HEK293 (cell line): ENCODE data around the gene SYNPO2.

ENCODE experiments used
- CTCF ChIA-PET: fragments of 350-600 bp; formaldehyde crosslinking; extraction: SDS; loops from one replicate; lab custom pipeline; 2021; ENCODE audit warnings: antibody characterized with exemption; lab: Yijun Ruan, JAX
- POLR2A ChIA-PET: fragments of 300-600 bp; formaldehyde crosslinking; extraction: SDS; loops from one replicate; lab custom pipeline; 2020; ENCODE audit warnings: antibody characterized with exemption, inconsistent platforms; lab: Yijun Ruan, JAX
- H3K27ac ChIP-seq: fragments of 200-500 bp; sonication (Bioruptor generic); 2 replicates; pipeline ENCODE4 v1.5.1; 2014; ENCODE audit warnings: low read depth, low read length, control low read depth, inconsistent platforms; ENCODE audit errors: extremely low read depth
- H3K36me3 ChIP-seq, 2 experiments: fragments of 200-500 bp in 1 of 2; sonication (Bioruptor generic) in 1 of 2; 1 replicate in 1 of 2; 2 replicates in 1 of 2; pipeline ENCODE4 v1.5.1; 2014 to 2017; ENCODE audit warnings: inconsistent platforms in 2 of 2, low read length in 2 of 2; ENCODE audit not compliant: control insufficient read depth in 2 of 2, insufficient read depth in 1 of 2
- H3K4me1 ChIP-seq: fragments of 200-500 bp; sonication (Bioruptor generic); 2 replicates; pipeline ENCODE4 v1.5.1; 2014; ENCODE audit warnings: mild to moderate bottlenecking, low read length, inconsistent platforms; ENCODE audit not compliant: control insufficient read depth, insufficient read depth
- H3K4me3 ChIP-seq: 2 replicates; pipeline ENCODE4 v1.5.1; 2011; ENCODE audit warnings: low read depth, mild to moderate bottlenecking, control low read depth, low read length, moderate library complexity
- H3K9me3 ChIP-seq: fragments of 200-500 bp; sonication (Bioruptor generic); 2 replicates; pipeline ENCODE4 v1.5.1; 2014; ENCODE audit warnings: low read depth, low read length, inconsistent platforms; ENCODE audit not compliant: control insufficient read depth, insufficient read depth
- FEZF1 ChIP-seq: fragments of 450-650 bp; formaldehyde crosslinking; IDR thresholded peaks from 2 replicates; pipeline ENCODE4 v1.5.1; 2016; ENCODE audit warnings: missing biosample characterization, missing genetic modification characterization
- KLF10 ChIP-seq: fragments of 450-650 bp; IDR thresholded peaks from 2 replicates; pipeline ENCODE4 v1.5.1; 2018; ENCODE audit warnings: missing biosample characterization, mild to moderate bottlenecking, missing genetic modification characterization
- KLF17 ChIP-seq: fragments of 450-650 bp; formaldehyde crosslinking; IDR thresholded peaks from 2 replicates; pipeline ENCODE4 v1.5.1; 2016; ENCODE audit warnings: missing biosample characterization, missing genetic modification characterization
- PRDM1 ChIP-seq: fragments of 450-650 bp; formaldehyde crosslinking; IDR thresholded peaks from 2 replicates; pipeline ENCODE4; 2016; ENCODE audit warnings: missing biosample characterization, missing genetic modification characterization
- PRDM2 ChIP-seq: fragments of 450-650 bp; formaldehyde crosslinking; IDR thresholded peaks from 2 replicates; pipeline ENCODE4 v1.5.1; 2016; ENCODE audit warnings: missing biosample characterization, missing genetic modification characterization, borderline replicate concordance
- ZFHX2 ChIP-seq: fragments of 450-650 bp; formaldehyde crosslinking; conservative IDR thresholded peaks from 2 replicates; pipeline ENCODE4 v1.5.1; 2016; ENCODE audit warnings: missing biosample characterization, missing genetic modification characterization
- ZFP69B ChIP-seq: fragments of 450-650 bp; formaldehyde crosslinking; IDR thresholded peaks from 2 replicates; pipeline ENCODE4 v1.5.1; 2016; ENCODE audit warnings: missing biosample characterization, missing genetic modification characterization
- ZNF24 ChIP-seq: fragments of 450-650 bp; formaldehyde crosslinking; IDR thresholded peaks from 2 replicates; pipeline ENCODE4 v1.5.1; 2016; ENCODE audit warnings: missing biosample characterization, missing genetic modification characterization
- ZNF248 ChIP-seq: fragments of 450-650 bp; formaldehyde crosslinking; IDR thresholded peaks from 2 replicates; pipeline ENCODE4 v1.5.1; 2017; ENCODE audit warnings: missing biosample characterization, missing genetic modification characterization
- ZNF366 ChIP-seq: fragments of 450-650 bp; formaldehyde crosslinking; conservative IDR thresholded peaks from 2 replicates; pipeline ENCODE4 v1.5.1; 2016; ENCODE audit warnings: missing biosample characterization, missing genetic modification characterization
- ZNF518A ChIP-seq: fragments of 450-650 bp; formaldehyde crosslinking; conservative IDR thresholded peaks from 2 replicates; pipeline ENCODE4 v1.5.1; 2016; ENCODE audit warnings: low read depth, missing biosample characterization, missing genetic modification characterization
- ZNF629 ChIP-seq: fragments of 450-650 bp; formaldehyde crosslinking; IDR thresholded peaks from 2 replicates; pipeline ENCODE4 v1.5.1; 2017; ENCODE audit warnings: missing biosample characterization, missing genetic modification characterization
- ZNF660 ChIP-seq: fragments of 450-650 bp; IDR thresholded peaks from 2 replicates; pipeline ENCODE4 v1.5.1; 2018; ENCODE audit warnings: missing biosample characterization, mild to moderate bottlenecking, missing genetic modification characterization
- ZNF747 ChIP-seq: fragments of 450-650 bp; formaldehyde crosslinking; IDR thresholded peaks from 2 replicates; pipeline ENCODE4 v1.5.1; 2016; ENCODE audit warnings: missing biosample characterization, missing genetic modification characterization
- ZSCAN16 ChIP-seq: fragments of 450-650 bp; formaldehyde crosslinking; IDR thresholded peaks from 2 replicates; pipeline ENCODE4 v1.5.1; 2016; ENCODE audit warnings: missing biosample characterization, missing genetic modification characterization
- ZSCAN4 ChIP-seq: fragments of 450-650 bp; formaldehyde crosslinking; IDR thresholded peaks from 2 replicates; pipeline ENCODE4 v1.5.1; 2017; ENCODE audit warnings: missing biosample characterization, missing genetic modification characterization
- TF ChIP-seq, protein P1 (sequence below): fragments of 450-650 bp; formaldehyde crosslinking; IDR thresholded peaks from 2 replicates; pipeline ENCODE4 v1.5.1; 2016; ENCODE audit warnings: missing biosample characterization, missing genetic modification characterization
- TF ChIP-seq, protein P2 (sequence below): fragments of 450-650 bp; formaldehyde crosslinking; IDR thresholded peaks from 2 replicates; pipeline ENCODE4 v1.5.1; 2016; ENCODE audit warnings: missing biosample characterization, missing genetic modification characterization

SYNPO2 gene

DNA sequence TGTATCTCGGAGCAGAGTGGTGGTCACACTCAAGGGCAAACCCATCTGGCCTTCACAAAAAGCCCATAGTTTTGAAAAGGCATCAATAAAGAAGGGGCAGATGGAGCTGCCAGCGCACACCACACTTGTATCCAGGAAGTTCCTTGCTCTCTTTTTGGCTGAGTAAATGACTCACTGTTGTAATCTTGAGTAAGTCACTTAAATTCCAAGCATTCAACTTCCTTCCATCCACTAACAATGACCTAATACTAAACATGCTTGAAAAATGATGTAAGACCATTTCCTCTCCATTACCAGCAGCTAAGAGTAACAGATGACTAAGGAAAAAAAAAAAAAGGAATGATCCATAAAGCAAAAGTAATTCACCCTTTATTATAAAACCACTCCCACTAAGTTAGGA is 214.6 kb downstream of the SYNPO2 start:
- H3K36me3 ChIP-seq, result no peaks in the 10 kb centered on the region
- POLR2A ChIA-PET, result interaction anchor here (1.6 kb wide), 1 partner anchor 109 kb away, joined by 11 read pairs; the partner anchor contains the start of gene USP53
- H3K9me3 ChIP-seq, result no peaks in the 10 kb centered on the region
- H3K27ac ChIP-seq, result no peak overlapping the region
- CTCF ChIA-PET, result interaction anchor here (0.6 kb wide), 2 partner anchors 21 to 332 kb away, joined by 3 to 4 read pairs; no protein-coding TSS in a partner anchor
- no peaks in the 10 kb centered on the region for H3K4me1 ChIP-seq
- no peak overlapping the region for H3K4me3 ChIP-seq
- TF ChIP-seq ZNF660 (peak; percentile 75), ZNF747 (no peak), FEZF1 (peak; percentile 81), ZNF366 (tag by site-specific recombination) (peak; percentile 81), PRDM2 (tag by site-specific recombination) (no peak), ZSCAN4 (tag by site-specific recombination) (0 out of 2 replicates have a peak, but pooled peaks have one; percentile 26), ZNF518A (tag by site-specific recombination) (peak; percentile 73), KLF17 (tag by site-specific recombination) (peak; percentile 60; the same call in 1 of the 2 replicates), ZNF24 (tag by site-specific recombination) (peak; percentile 75; the same call in 1 of the 2 replicates), ZNF629 (tag by site-specific recombination) (peak; percentile 97), ZFHX2 (tag by site-specific recombination) (no peak), ZNF248 (no peak), ZFP69B (tag by site-specific recombination) (peak; percentile 62; the same call in 1 of the 2 replicates), ZSCAN16 (tag by site-specific recombination) (no peak), KLF10 (tag by site-specific recombination) (0 out of 2 replicates have a peak, but pooled peaks have one; percentile 14), PRDM1 (peak; percentile 82)
- TF ChIP-seq, protein P1, sequence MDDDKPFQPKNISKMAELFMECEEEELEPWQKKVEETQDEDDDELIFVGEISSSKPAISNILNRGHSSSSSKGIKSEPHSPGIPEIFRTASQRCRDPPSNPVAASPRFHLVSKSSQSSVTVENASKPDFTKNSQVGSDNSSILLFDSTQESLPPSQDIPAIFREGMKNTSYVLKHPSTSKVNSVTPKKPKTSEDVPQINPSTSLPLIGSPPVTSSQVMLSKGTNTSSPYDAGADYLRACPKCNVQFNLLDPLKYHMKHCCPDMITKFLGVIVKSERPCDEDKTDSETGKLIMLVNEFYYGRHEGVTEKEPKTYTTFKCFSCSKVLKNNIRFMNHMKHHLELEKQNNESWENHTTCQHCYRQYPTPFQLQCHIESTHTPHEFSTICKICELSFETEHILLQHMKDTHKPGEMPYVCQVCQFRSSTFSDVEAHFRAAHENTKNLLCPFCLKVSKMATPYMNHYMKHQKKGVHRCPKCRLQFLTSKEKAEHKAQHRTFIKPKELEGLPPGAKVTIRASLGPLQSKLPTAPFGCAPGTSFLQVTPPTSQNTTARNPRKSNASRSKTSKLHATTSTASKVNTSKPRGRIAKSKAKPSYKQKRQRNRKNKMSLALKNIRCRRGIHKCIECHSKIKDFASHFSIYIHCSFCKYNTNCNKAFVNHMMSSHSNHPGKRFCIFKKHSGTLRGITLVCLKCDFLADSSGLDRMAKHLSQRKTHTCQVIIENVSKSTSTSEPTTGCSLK (tag by site-specific recombination), result no peak
- TF ChIP-seq, protein P2, sequence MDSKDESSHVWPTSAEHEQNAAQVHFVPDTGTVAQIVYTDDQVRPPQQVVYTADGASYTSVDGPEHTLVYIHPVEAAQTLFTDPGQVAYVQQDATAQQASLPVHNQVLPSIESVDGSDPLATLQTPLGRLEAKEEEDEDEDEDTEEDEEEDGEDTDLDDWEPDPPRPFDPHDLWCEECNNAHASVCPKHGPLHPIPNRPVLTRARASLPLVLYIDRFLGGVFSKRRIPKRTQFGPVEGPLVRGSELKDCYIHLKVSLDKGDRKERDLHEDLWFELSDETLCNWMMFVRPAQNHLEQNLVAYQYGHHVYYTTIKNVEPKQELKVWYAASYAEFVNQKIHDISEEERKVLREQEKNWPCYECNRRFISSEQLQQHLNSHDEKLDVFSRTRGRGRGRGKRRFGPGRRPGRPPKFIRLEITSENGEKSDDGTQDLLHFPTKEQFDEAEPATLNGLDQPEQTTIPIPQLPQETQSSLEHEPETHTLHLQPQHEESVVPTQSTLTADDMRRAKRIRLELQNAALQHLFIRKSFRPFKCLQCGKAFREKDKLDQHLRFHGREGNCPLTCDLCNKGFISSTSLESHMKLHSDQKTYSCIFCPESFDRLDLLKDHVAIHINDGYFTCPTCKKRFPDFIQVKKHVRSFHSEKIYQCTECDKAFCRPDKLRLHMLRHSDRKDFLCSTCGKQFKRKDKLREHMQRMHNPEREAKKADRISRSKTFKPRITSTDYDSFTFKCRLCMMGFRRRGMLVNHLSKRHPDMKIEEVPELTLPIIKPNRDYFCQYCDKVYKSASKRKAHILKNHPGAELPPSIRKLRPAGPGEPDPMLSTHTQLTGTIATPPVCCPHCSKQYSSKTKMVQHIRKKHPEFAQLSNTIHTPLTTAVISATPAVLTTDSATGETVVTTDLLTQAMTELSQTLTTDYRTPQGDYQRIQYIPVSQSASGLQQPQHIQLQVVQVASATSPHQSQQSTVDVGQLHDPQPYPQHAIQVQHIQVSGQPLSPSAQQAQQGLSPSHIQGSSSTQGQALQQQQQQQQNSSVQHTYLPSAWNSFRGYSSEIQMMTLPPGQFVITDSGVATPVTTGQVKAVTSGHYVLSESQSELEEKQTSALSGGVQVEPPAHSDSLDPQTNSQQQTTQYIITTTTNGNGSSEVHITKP, result peak; percentile 75
